Tongue (tissue), 2 donors: Measurements from ENCODE around the gene CFAP299. TPM values are rescaled to one million over a fixed set of nuclear protein-coding genes. Genes with fewer than 3 reads are reported as not detected.
A peak's percentile ranks its signal among the peaks of the same experiment; 100 is the strongest.
"Not testable (repeated sequence)": the region's sequence is repeated elsewhere in the genome, so short reads cannot be mapped to it uniquely, and the experiment has no call there.

Experiments used
- DNase-seq: peaks from one replicate; pipeline ENCODE4 v3.0.0-alpha.2; 2015
- total RNA-seq: library from RNA; depleted of rRNA; stranded (reverse); fragments of >200 nt; gene quantifications from one replicate; pipeline ENCODE4 v1.2.3, GENCODE V29; 2014

Gene CFAP299
- total RNA-seq, 1 donor from 2014 or later: not detected

GRCh38 chr4:80333121-80333520 lies 2.4 kb upstream of the CFAP299 start:
- no peak for DNase-seq

- no peak for DNase-seq
Measured at GRCh38 chr4:80334568-80334967, 962 bp upstream of the CFAP299 start.

- no peak for DNase-seq
Measured at GRCh38 chr4:80335226-80335553, 340 bp upstream of the CFAP299 start.

GRCh38 chr4:80336582-80336981 lies 1.1 kb downstream of the CFAP299 start:
- DNase-seq: peak; percentile 14

- no peak for DNase-seq
Measured at GRCh38 chr4:80340036-80340435, 4.5 kb downstream of the CFAP299 start.

- DNase-seq: not testable (repeated sequence)
Measured at GRCh38 chr4:80342684-80343083, 7.2 kb downstream of the CFAP299 start.

GRCh38 chr4:80343887-80344286 lies 8.4 kb downstream of the CFAP299 start:
- DNase-seq: no peak

- no peak for DNase-seq
Measured at GRCh38 chr4:80360084-80360483, 24.6 kb downstream of the CFAP299 start.

- DNase-seq: no peak
Measured at GRCh38 chr4:80360900-80361299, 25.4 kb downstream of the CFAP299 start.

GRCh38 chr4:80361329-80361900 lies 25.9 kb downstream of the CFAP299 start:
- DNase-seq: peak; percentile 61

GRCh38 chr4:80362578-80363181 lies 27.1 kb downstream of the CFAP299 start:
- DNase-seq: peak; percentile 78

GRCh38 chr4:80365928-80366327 lies 30.4 kb downstream of the CFAP299 start:
- DNase-seq: peak; percentile 81

GRCh38 chr4:80367737-80368136 lies 32.2 kb downstream of the CFAP299 start:
- no peak for DNase-seq

GRCh38 chr4:80370635-80371034 lies 35.1 kb downstream of the CFAP299 start:
- no peak for DNase-seq

- DNase-seq: no peak
Measured at GRCh38 chr4:80371046-80371445, 35.5 kb downstream of the CFAP299 start.

- no peak for DNase-seq
Measured at GRCh38 chr4:80374180-80374579, 38.6 kb downstream of the CFAP299 start.

GRCh38 chr4:80382090-80382832 lies 46.7 kb downstream of the CFAP299 start:
- DNase-seq: no peak

- DNase-seq: no peak
Measured at GRCh38 chr4:80385397-80386280, 50.1 kb downstream of the CFAP299 start.

- no peak for DNase-seq
Measured at GRCh38 chr4:80386281-80386886, 50.9 kb downstream of the CFAP299 start.

- no peak for DNase-seq
Measured at GRCh38 chr4:80387390-80388283, 52.1 kb downstream of the CFAP299 start.

GRCh38 chr4:80388284-80388607 lies 52.7 kb downstream of the CFAP299 start:
- no peak for DNase-seq
